Neuron (in vitro differentiated cells): ENCODE data around the gene POU2AF3.

ENCODE experiments used
- H2AFZ ChIP-seq: one replicate; pipeline ENCODE4 v1.6.1; 2013; ENCODE audit warnings: low read depth, mild to moderate bottlenecking, inconsistent platforms, low read length, moderate library complexity
- H3K27me3 ChIP-seq: one replicate; pipeline ENCODE4 v1.6.1; 2013; ENCODE audit warnings: low read length; ENCODE audit not compliant: insufficient read depth
- H3K36me3 ChIP-seq: one replicate; pipeline ENCODE4 v1.6.1; 2013; ENCODE audit warnings: low read length; ENCODE audit not compliant: insufficient read depth
- H3K4me1 ChIP-seq: one replicate; pipeline ENCODE4 v1.6.1; 2013; ENCODE audit warnings: low read length; ENCODE audit not compliant: insufficient read depth
- H3K4me3 ChIP-seq: 2 replicates; pipeline ENCODE4 v1.5.1; 2013; ENCODE audit warnings: mild to moderate bottlenecking, low read length, moderate library complexity
- H3K9me3 ChIP-seq: one replicate; pipeline ENCODE4 v1.6.1; 2013; ENCODE audit warnings: low read length

The POU2AF3 gene

DNA sequence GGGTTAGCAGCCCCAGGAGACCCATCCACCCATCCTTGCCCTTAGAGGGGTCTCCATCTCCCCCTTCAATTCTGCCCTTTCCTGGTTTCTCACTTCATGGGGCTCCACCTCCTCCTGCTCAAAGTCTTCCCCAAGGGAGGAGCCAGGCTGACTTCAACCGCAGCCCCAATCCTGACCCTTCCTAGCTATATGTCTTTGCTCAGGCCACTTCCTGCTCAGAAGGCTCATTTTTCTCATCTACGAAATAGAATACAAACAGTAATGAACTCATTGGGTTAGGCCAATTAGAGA lies 56.2 kb downstream of the POU2AF3 start:
- H3K36me3 ChIP-seq = no peaks in the 10 kb centered on the region
- H3K9me3 ChIP-seq = no peaks in the 10 kb centered on the region
- H3K27me3 ChIP-seq = no peaks in the 10 kb centered on the region
- no peak overlapping the region for H2AFZ ChIP-seq
- H3K4me1 ChIP-seq = no peaks in the 10 kb centered on the region
- no peak overlapping the region for H3K4me3 ChIP-seq

DNA sequence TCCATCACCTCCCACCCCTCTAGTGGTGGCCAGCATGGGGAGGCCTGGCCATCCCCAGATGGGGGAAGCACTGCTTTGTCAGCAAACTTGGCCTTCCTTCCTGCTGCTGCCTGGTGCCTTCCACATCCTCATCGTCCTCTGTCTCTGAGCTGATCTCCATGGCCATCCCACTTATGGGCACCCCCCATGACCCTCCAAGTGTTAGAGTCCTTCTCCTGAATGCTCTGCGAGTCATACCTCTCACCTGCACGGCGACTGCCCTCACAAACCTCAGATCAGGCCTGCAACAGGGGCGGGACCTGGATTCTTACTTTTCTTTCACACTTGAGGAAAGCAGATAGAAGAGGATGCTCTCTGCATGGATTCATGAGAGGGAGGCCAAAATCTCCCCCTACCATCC lies 56.8 kb downstream of the POU2AF3 start:
- Histone ChIP-seq H3K27me3 (no peaks in the 10 kb centered on the region), H3K9me3 (no peaks in the 10 kb centered on the region), H2AFZ (no peak overlapping the region), H3K4me1 (no peaks in the 10 kb centered on the region), H3K36me3 (no peaks in the 10 kb centered on the region), H3K4me3 (no peak overlapping the region)

DNA sequence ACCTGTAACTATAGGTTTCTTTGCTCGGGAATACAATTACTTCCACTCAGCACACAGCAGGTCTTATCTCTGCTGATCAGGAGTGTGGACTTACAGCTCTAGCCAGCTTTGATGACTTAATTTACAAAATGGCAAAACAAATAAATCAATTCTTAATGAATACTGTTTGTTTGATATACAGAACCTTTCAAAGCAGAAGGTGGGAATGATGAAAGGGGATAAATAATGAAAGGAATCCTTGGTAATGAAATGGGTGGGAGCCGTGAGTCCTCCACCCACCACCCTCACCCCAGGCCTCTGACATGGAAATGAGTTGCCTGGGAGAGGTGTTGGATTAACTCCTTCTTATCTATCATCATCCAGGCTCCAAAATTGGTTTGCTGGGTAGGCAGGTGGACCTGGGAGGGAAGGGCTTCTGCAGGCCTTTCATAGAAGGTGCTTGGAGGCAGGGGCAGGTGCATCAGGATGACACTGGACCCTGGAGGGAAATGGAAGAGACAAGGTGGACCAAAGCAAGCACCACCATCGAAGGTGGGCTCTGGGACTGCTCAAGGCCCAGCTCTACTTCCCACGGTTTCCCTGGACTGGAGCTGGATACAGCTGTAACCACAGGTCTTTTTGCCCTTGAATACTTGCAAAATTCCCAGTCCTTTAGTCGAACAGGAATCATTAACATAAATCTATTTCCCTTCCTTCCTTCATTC lies 57.8 kb downstream of the POU2AF3 start:
- Histone ChIP-seq H3K4me3 (no peak overlapping the region), H3K9me3 (no peaks in the 10 kb centered on the region), H3K4me1 (no peaks in the 10 kb centered on the region), H3K27me3 (no peaks in the 10 kb centered on the region), H2AFZ (no peak overlapping the region), H3K36me3 (no peaks in the 10 kb centered on the region)

DNA sequence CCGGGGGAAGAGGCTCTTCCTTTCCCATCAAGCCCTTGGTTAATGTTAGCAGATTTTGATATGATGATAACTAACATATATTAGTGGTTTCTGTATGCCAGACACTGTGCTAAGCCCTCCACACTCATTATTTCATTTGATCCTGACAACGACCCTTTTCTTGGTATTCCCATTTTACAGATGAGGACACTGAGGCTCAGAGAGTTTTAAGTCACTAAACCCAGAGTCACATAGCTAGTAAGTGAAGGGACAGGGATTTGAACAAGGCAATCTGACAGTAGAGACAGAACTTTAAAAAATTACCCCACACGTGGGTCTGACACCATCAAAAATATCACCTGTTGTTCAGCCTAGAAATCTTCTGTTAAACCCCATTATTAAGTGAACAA lies 58.3 kb downstream of the POU2AF3 start:
- no peaks in the 10 kb centered on the region for H3K4me1 ChIP-seq
- H3K9me3 ChIP-seq = no peaks in the 10 kb centered on the region
- H2AFZ ChIP-seq = no peak overlapping the region
- H3K36me3 ChIP-seq = no peaks in the 10 kb centered on the region
- H3K4me3 ChIP-seq = no peak overlapping the region
- H3K27me3 ChIP-seq = no peaks in the 10 kb centered on the region

DNA sequence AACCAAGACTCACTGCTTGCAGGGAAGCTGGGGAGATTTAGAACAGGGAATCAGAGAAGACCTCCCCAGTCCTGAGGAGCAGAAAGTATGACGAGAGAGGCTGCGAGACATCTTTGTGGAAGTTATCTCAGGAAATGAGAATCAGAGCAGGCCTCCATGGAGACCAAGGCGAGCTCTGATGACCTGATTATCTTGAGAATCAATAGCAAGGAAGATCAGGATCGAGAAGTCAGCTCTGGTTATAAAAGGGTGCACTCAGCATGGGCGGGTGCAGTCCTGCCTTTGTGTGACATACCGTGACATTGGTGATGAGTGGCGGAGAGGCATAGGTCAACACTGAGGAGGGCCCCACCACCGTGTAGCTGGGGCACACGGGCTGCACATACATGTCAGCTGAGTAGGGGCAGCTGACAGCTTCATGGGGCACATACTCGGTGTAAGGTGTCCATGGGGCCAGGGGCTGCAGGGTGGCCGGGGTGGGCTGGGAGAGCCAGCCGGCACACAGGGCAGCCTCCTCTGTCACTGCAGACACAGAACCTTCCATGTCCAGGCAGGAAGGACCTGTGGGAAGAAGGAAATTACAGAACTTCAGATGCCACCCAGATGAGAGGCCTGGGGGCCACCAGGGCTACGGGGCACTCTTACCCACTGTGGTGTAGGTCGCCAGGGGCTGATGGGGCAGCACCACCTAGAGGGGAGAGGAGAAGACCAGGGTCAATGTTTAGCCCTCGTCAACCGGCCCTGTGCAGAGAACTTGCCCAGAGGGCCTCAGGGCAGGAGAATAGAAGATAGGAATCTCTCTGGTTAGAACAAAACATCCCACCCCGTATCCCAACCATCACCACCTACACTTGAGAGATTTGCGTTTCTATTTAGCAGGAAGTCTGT lies 59.0 kb downstream of the POU2AF3 start:
- Histone ChIP-seq H3K36me3 (no peaks in the 10 kb centered on the region), H3K27me3 (no peaks in the 10 kb centered on the region), H3K9me3 (no peaks in the 10 kb centered on the region), H3K4me1 (no peaks in the 10 kb centered on the region), H2AFZ (no peak overlapping the region), H3K4me3 (no peak overlapping the region)
